Measurements from ENCODE around the gene QTRT2. TPM values are rescaled to one million over a fixed set of nuclear protein-coding genes. Genes with fewer than 3 reads are reported as not detected.

QTRT2 gene
- total RNA-seq, 1 experiment from 2014 or later: 84.1 TPM

GRCh38 chr3:114095796-114096195, 39.3 kb downstream of the QTRT2 start:
- no peak overlapping the region for H3K27ac Mint-ChIP-seq
- Histone ChIP-seq H2BK12ac (ENCODE audit: insufficient read length, low read depth, low read length) (no peak overlapping the region), H4K5ac (ENCODE audit: insufficient read length, low read depth, low read length) (no peak overlapping the region), H3K9ac (ENCODE audit: extremely low read depth, insufficient read length, low read length) (no peak overlapping the region), H2BK20ac (ENCODE audit: low read depth, low read length, poor library complexity, severe bottlenecking) (no peak overlapping the region), H2AFZ (ENCODE audit: low read length) (no peak overlapping the region), H4K20me1 (ENCODE audit: control insufficient read depth, insufficient read depth, insufficient read length) (no peaks in the 10 kb centered on the region), H3K23ac (ENCODE audit: insufficient read length, low read depth, low read length) (no peak overlapping the region), H4K91ac (ENCODE audit: insufficient read length, low read depth, low read length) (no peak overlapping the region), H3K56ac (ENCODE audit: insufficient read length, low read depth, low read length) (no peak overlapping the region), H2AK5ac (ENCODE audit: insufficient read length, low read length) (no peak overlapping the region), H3K18ac (ENCODE audit: insufficient read length, low read depth, low read length) (no peak overlapping the region), H3K9me3 (ENCODE audit: control insufficient read depth, low read depth, low read length) (no peaks in the 10 kb centered on the region), H2BK5ac (ENCODE audit: insufficient read length, low read length) (no peak overlapping the region), H3T11ph (ENCODE audit: low read length) (no peak overlapping the region), H3K4me1 (ENCODE audit: insufficient read depth, low read length) (no peaks in the 10 kb centered on the region), H3K4ac (ENCODE audit: low read depth, low read length) (no peak overlapping the region), H3K79me1 (ENCODE audit: insufficient read depth, low read depth, low read length, poor library complexity, severe bottlenecking) (no peaks in the 10 kb centered on the region), H3K23me2 (ENCODE audit: insufficient read length, low read depth, low read length, poor library complexity, severe bottlenecking) (no peaks in the 10 kb centered on the region), H3K27ac (ENCODE audit: insufficient read length, low read depth, low read length) (no peak overlapping the region), H3K4me2 (ENCODE audit: insufficient read depth, insufficient read length, low read length) (no peak overlapping the region), H4K8ac (replicated peaks; ENCODE audit: insufficient read length, low read depth, low read length) (no peak overlapping the region), H3K79me2 (ENCODE audit: insufficient read depth, low read length) (no peaks in the 10 kb centered on the region), H2BK15ac (ENCODE audit: low read depth, low read length) (no peak overlapping the region), H3K14ac (ENCODE audit: insufficient read depth, low read length) (no peak overlapping the region), H3K27me3 (ENCODE audit: insufficient read depth, low read length) (no peaks in the 10 kb centered on the region), H2BK120ac (ENCODE audit: low read depth, low read length, poor library complexity, severe bottlenecking) (no peak overlapping the region)
- H3K4me1 Mint-ChIP-seq: peaks cover 6% of the 10 kb centered on the region in 2 experiments
- DNase-seq: no peak
- no peaks in the 10 kb centered on the region for H3K36me3 Mint-ChIP-seq (ENCODE audit: insufficient read depth in 1 of 3, low read depth in 3 of 3)
- TF ChIP-seq CTCF (conservative IDR thresholded peaks at IDR 0.05): no peak
- no peaks in the 10 kb centered on the region for H3K9me3 Mint-ChIP-seq
- WGBS (ENCODE audit: extremely low coverage, insufficient read length, low lambda C conversion rate): no CpG with 5 or more reads among the region's 3 CpGs
- H3K27me3 Mint-ChIP-seq (ENCODE audit: low read depth): no peaks in the 10 kb centered on the region
- no peak overlapping the region for H3K4me3 Mint-ChIP-seq

All from H9 (cell line).